ENCODE measurements around the gene FHL5. TPM values are rescaled to one million over a fixed set of nuclear protein-coding genes. Genes with fewer than 3 reads are reported as not detected.

Gene FHL5, protein sequence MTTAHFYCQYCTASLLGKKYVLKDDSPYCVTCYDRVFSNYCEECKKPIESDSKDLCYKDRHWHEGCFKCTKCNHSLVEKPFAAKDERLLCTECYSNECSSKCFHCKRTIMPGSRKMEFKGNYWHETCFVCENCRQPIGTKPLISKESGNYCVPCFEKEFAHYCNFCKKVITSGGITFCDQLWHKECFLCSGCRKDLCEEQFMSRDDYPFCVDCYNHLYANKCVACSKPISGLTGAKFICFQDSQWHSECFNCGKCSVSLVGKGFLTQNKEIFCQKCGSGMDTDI
- total RNA-seq, result not detected in 2 replicates

DNA sequence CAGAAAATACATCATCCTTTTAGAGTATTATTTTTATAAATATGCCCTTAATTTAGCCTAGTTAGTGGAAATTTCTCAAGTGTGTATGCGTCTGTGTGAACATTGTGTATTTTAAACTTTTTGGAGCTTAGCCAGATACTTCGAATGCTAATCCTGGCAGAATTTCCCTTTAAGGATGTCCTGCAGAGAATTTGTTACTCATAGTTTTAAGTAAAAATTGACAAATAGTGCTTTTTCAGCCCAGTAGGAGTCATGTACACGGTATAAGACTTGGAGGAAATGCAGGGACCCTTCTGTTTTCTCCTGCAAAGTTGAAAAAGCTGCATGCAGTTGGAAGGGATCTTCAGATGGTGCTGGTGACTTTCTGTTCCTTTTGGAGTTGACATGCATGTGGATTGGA lies at the start of gene FHL5:
TSS of gene FHL5 (plus strand) at position 243 of the 400 bp plus-strand sequence. CDS start 40,486 bp downstream, outside the sequence.

DNA sequence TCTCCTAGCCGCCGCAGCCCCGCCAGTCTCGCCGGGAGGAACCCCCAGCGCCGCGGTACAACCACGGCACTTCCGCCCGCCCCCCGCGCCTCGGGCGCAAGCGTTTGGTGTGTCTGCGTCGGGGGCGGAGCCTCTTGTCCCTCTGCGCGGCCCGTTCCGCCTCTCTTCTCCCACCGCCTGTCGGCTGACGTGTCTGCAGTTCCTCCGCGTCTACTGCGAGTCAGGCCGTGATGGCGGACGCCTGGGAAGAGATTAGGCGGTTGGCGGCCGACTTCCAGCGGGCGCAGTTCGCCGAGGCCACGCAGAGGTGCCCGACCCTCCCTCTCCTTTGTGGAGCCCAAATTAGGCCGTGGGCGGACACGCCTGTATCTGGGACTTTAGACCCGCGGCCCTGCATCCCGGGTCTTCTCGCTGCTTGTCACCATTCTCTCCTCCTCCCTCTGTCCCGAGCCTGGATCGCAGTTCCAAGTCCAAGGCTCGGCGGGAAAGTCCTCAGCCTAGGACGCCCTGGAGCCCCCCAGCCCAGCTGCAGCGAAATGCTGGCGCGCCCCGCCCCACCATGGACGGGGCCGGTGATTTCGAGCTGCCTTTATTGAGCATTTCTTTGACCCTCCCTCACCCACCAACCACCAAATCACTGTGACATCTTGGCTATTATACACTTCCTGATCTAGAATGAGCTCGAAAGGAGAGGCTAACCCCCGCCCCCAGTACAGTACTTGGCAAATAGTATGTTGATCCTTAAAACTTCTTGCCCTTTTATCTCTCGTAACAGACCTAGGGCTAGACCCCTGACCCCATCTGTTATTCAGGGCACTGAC lies 41.1 kb upstream of the FHL5 start, which contains the start of gene UFL1:
TSS of gene UFL1 (plus strand) at position 163 of the 821 bp plus-strand sequence. CDS start at position 231, 68 bp downstream.

Other genes starting within 250 kb of the FHL5 start
- 27.1 and 37.9 TPM in 2 replicates for gene UFL1, start 41.3 kb upstream of the FHL5 start, total RNA-seq